Psoas muscle (tissue), 8 donors: ENCODE results near the gene ZBTB47. TPM values are rescaled to one million over a fixed set of nuclear protein-coding genes. Genes with fewer than 3 reads are reported as not detected.
A peak's percentile ranks its signal among the peaks of the same experiment; 100 is the strongest.

Source experiments
- ATAC-seq, 4 donors: fragments of 200-7000 bp; cut with Tn5 transposase; one replicate each; pipeline ENCODE4 v1.9.1; 2020; ENCODE audit warnings: moderate library complexity in 3 of 4, mild to moderate bottlenecking in 2 of 4
- DNase-seq, 2 donors: peaks; one replicate each; pipeline ENCODE4 v3.0.0-alpha.2; 2020
- H3K27ac ChIP-seq: fragments of 200-600 bp; one replicate; pipeline ENCODE4 v1.8.0; 2022
- H3K27me3 ChIP-seq, 3 donors: fragments of 200-600 bp in 1 of 3; one replicate each; pipeline versions ENCODE4 v1.6.1 to v1.8.0; 2013 to 2022; ENCODE audit warnings: low read length in 2 of 3, mild to moderate bottlenecking in 2 of 3, moderate library complexity in 1 of 3; ENCODE audit not compliant: insufficient read depth in 3 of 3
- H3K36me3 ChIP-seq, 2 donors: fragments of 200-600 bp in 1 of 2; one replicate each; pipeline versions ENCODE4 v1.6.1 to v1.8.0; 2013 to 2022; ENCODE audit warnings: low read depth in 1 of 2, mild to moderate bottlenecking in 1 of 2, moderate library complexity in 1 of 2; ENCODE audit not compliant: insufficient read depth in 1 of 2
- H3K4me1 ChIP-seq: fragments of 200-600 bp; one replicate; pipeline ENCODE4 v1.8.0; 2022
- H3K4me3 ChIP-seq: fragments of 200-600 bp; one replicate; pipeline ENCODE4 v1.8.0; 2022; ENCODE audit warnings: mild to moderate bottlenecking
- H3K9me3 ChIP-seq: fragments of 200-600 bp; one replicate; pipeline ENCODE4 v1.8.0; 2022
- CTCF ChIP-seq: fragments of 200-600 bp; IDR thresholded peaks from one replicate; pipeline ENCODE4 v1.8.0; 2022; ENCODE audit warnings: antibody characterized with exemption
- WGBS, 3 donors: extraction: QIAGEN DNeasy Blood & Tissue Kit; methylation state at CpG; one replicate each; pipeline versions ENCODE4 v1.1.6 to v1.1.7; 2013; 5-methylcytosine and 5-hydroxymethylcytosine counted together
- intact Hi-C, 2 donors: fragments of 100-400 bp; cut with DNase I; formaldehyde crosslinking; loops; one replicate each; pipeline versions ENCODE4 v1.11.0 to v1.14.2; 2022
- polyA plus RNA-seq, 3 donors: library from polyadenylated mRNA; stranded (reverse); fragments of 200-250 nt; gene quantifications; one replicate each; pipeline ENCODE4 v1.2.3, GENCODE V29; 2013
- total RNA-seq, 4 donors: library from RNA; stranded (reverse); fragmentation: NEBNext Ultra II Directional in 2 of 4; extraction: Animal tissue kit (Norgen Biotek cat#: 25700) in 2 of 4; gene quantifications; one replicate each; pipeline versions ENCODE4 v1.2.1 to v1.2.4, GENCODE V29; 2021 to 2023
- donor health status: healthy with polysubstance abuse.
- donor health status: DM: no; HTN: no; CAD: no; lungs with moderate emphysema.
- donor health status: Bipolar disorder and iron deficiency.
- donor health status: healthy.
- donor health status: DM: yes; HTN: yes; CAD: no.
- donor health status: DM: no; HTN: no; CAD: no.
- donor health status: DM: no; HTN: no; CAD: no.
- donor health status: DM: yes; HTN: yes; CAD: no.

The ZBTB47 gene
- total and polyA plus RNA-seq, 7 donors: 41.6 to 151 (median 90.3) TPM

- Histone ChIP-seq H3K27ac (peak overlapping the region; percentile 100), H3K4me3 (no peak overlapping the region), H3K27me3 (no peaks in the 10 kb centered on the region), H3K36me3 (no peaks in the 10 kb centered on the region), H3K9me3 (no peaks in the 10 kb centered on the region), H3K4me1 (peaks cover 37% of the 10 kb centered on the region)
- WGBS, 3 donors: 48 to 63% (median 51%) methylated on average over 10 of the region's 10 CpGs
- no peak for ATAC-seq
- DNase-seq: no peak
- TF ChIP-seq CTCF: no peak
- intact Hi-C loops: no loop called here
These were observed 52.6 kb downstream of the ZBTB47 start for GRCh38 chr3:42705962-42706585.

- H3K27me3 ChIP-seq: no peaks in the 10 kb centered on the region
- DNase-seq (no peak), ATAC-seq (no peak)
These were observed 53.5 kb downstream of the ZBTB47 start for GRCh38 chr3:42706721-42707619.

GRCh38 chr3:42707620-42708355 lies 54.3 kb downstream of the ZBTB47 start:
- 83 to 86% (median 84%) methylated on average over 8 of the region's 8 CpGs for WGBS, 3 donors
- no peak for ATAC-seq
- no peak for TF ChIP-seq CTCF
- no peak overlapping the region for H3K27ac ChIP-seq
- H3K27me3 ChIP-seq: no peaks in the 10 kb centered on the region
- no peaks in the 10 kb centered on the region for H3K36me3 ChIP-seq
- H3K4me1 ChIP-seq: peaks cover 35% of the 10 kb centered on the region
- H3K9me3 ChIP-seq: no peaks in the 10 kb centered on the region
- DNase-seq: no peak
- H3K4me3 ChIP-seq: no peak overlapping the region
- intact Hi-C loops: no loop called here

More at GRCh38 chr3:42706721-42707619, 53.5 kb downstream of the ZBTB47 start:
- 71 to 78% (median 72%) methylated on average over 7 of the region's 7 CpGs for WGBS, 3 donors
- TF ChIP-seq CTCF: no peak
- peaks cover 37% of the 10 kb centered on the region for H3K4me1 ChIP-seq
- H3K9me3 ChIP-seq: no peaks in the 10 kb centered on the region
- H3K36me3 ChIP-seq: no peaks in the 10 kb centered on the region
- no peak overlapping the region for H3K4me3 ChIP-seq
- H3K27ac ChIP-seq: peak overlapping the region; percentile 100
- intact Hi-C loops: no loop called here

GRCh38 chr3:42708611-42709151 lies 55.2 kb downstream of the ZBTB47 start:
- peaks cover 29% of the 10 kb centered on the region for H3K4me1 ChIP-seq
- no peak for ATAC-seq
- intact Hi-C loops: no loop called here
- 88 to 92% (median 92%) methylated on average over 10 of the region's 10 CpGs for WGBS, 3 donors
- no peak for DNase-seq
- H3K9me3 ChIP-seq: no peaks in the 10 kb centered on the region
- H3K4me3 ChIP-seq: no peak overlapping the region
- no peaks in the 10 kb centered on the region for H3K36me3 ChIP-seq
- H3K27ac ChIP-seq: no peak overlapping the region
- no peak for TF ChIP-seq CTCF
- H3K27me3 ChIP-seq: no peaks in the 10 kb centered on the region
